ENCODE data around the gene C6orf62. TPM values are rescaled to one million over a fixed set of nuclear protein-coding genes. Genes with fewer than 3 reads are reported as not detected.

C6orf62 gene
- total and polyA plus RNA-seq, 2 donors from 2014 or later: 55.8 to 114 TPM

- Histone ChIP-seq H3K27ac (ENCODE audit: low read depth in 2 of 2, low read length in 2 of 2) (no peak overlapping the region), H3K36me3 (ENCODE audit: control insufficient read depth in 2 of 3, insufficient read depth in 3 of 3, low read length in 3 of 3) (peaks cover 15 to 82% (median 44%) of the 10 kb centered on the region in 3 donors), H3K9ac (ENCODE audit: low read length in 3 of 3) (no peak overlapping the region), H3K27me3 (ENCODE audit: control insufficient read depth, insufficient read depth, low read length) (no peaks in the 10 kb centered on the region), H3K4me1 (ENCODE audit: control insufficient read depth in 2 of 3, insufficient read depth in 2 of 3, low read depth in 1 of 3, low read length in 3 of 3) (peaks cover 0 to 6% (median 0%) of the 10 kb centered on the region in 3 donors), H3K9me3 (ENCODE audit: control insufficient read depth in 2 of 3, insufficient read depth in 1 of 3, low read length in 3 of 3) (no peaks in the 10 kb centered on the region), H3K4me3 (ENCODE audit: low read length in 3 of 3) (no peak overlapping the region)
- intact Hi-C loops (cut with DNase I): no loop called here
- FAIRE-seq (no peak), DNase-seq (no peak)
- no peak for TF ChIP-seq CTCF (IDR thresholded peaks at IDR 0.05; ENCODE audit: borderline replicate concordance, extremely low read depth, insufficient read depth)
Measured at GRCh38 chr6:24709014-24709711, 9.8 kb downstream of the C6orf62 start.

GRCh38 chr6:24708612-24709011 is 10.3 kb downstream of the C6orf62 start:
- Histone ChIP-seq H3K4me3 (ENCODE audit: low read length in 3 of 3) (no peak overlapping the region), H3K27ac (ENCODE audit: low read depth in 2 of 2, low read length in 2 of 2) (no peak overlapping the region), H3K9ac (ENCODE audit: low read length in 3 of 3) (no peak overlapping the region), H3K27me3 (ENCODE audit: control insufficient read depth, insufficient read depth, low read length) (no peaks in the 10 kb centered on the region), H3K4me1 (ENCODE audit: control insufficient read depth in 2 of 3, insufficient read depth in 2 of 3, low read depth in 1 of 3, low read length in 3 of 3) (peaks cover 0 to under 1% (median 0%) of the 10 kb centered on the region in 3 donors), H3K9me3 (ENCODE audit: control insufficient read depth in 2 of 3, insufficient read depth in 1 of 3, low read length in 3 of 3) (no peaks in the 10 kb centered on the region), H3K36me3 (ENCODE audit: control insufficient read depth in 2 of 3, insufficient read depth in 3 of 3, low read length in 3 of 3) (peaks cover 17 to 82% (median 45%) of the 10 kb centered on the region in 3 donors)
- DNase-seq (no peak), FAIRE-seq (no peak)
- no peak for TF ChIP-seq CTCF (IDR thresholded peaks at IDR 0.05; ENCODE audit: borderline replicate concordance, extremely low read depth, insufficient read depth)
- intact Hi-C loops (cut with DNase I): no loop called here

GRCh38 chr6:24704468-24704867 is 14.5 kb downstream of the C6orf62 start:
- TF ChIP-seq CTCF (IDR thresholded peaks at IDR 0.05; ENCODE audit: borderline replicate concordance, extremely low read depth, insufficient read depth): no peak
- DNase-seq: no peak
- Histone ChIP-seq H3K36me3 (ENCODE audit: control insufficient read depth in 2 of 3, insufficient read depth in 3 of 3, low read length in 3 of 3) (peaks cover 12 to 63% (median 41%) of the 10 kb centered on the region in 3 donors), H3K4me3 (ENCODE audit: low read length in 3 of 3) (no peak overlapping the region), H3K4me1 (ENCODE audit: control insufficient read depth in 2 of 3, insufficient read depth in 2 of 3, low read depth in 1 of 3, low read length in 3 of 3) (no peaks in the 10 kb centered on the region), H3K9me3 (ENCODE audit: control insufficient read depth in 2 of 3, insufficient read depth in 1 of 3, low read length in 3 of 3) (no peaks in the 10 kb centered on the region), H3K9ac (ENCODE audit: low read length in 3 of 3) (no peak overlapping the region), H3K27ac (ENCODE audit: low read depth in 2 of 2, low read length in 2 of 2) (no peak overlapping the region), H3K27me3 (ENCODE audit: control insufficient read depth, insufficient read depth, low read length) (no peaks in the 10 kb centered on the region)
- no peak for FAIRE-seq
- intact Hi-C loops (cut with DNase I): no loop called here

All from kidney (tissue), 14 donors.